Esophagus squamous epithelium (tissue), 4 donors: ENCODE results near the gene CSF1R.

Experiments used
- POLR2A ChIP-seq, 4 donors: fragments of 450-650 bp; IDR thresholded peaks; one replicate each; pipeline ENCODE4 v1.6.1; 2017; ENCODE audit warnings: antibody characterized with exemption in 4 of 4, mild to moderate bottlenecking in 4 of 4, moderate library complexity in 3 of 4
- TF ChIP-seq, protein P1 (sequence below), 6 experiments: fragments of 450-650 bp in 4 of 6; fragments of 200-600 bp in 2 of 6; sonication (generic) in 2 of 6; IDR thresholded peaks; one replicate each; pipeline ENCODE4 v1.5.1; 2016 to 2019; ENCODE audit warnings: antibody characterized with exemption in 6 of 6, mild to moderate bottlenecking in 4 of 6, moderate library complexity in 4 of 6

DNA sequence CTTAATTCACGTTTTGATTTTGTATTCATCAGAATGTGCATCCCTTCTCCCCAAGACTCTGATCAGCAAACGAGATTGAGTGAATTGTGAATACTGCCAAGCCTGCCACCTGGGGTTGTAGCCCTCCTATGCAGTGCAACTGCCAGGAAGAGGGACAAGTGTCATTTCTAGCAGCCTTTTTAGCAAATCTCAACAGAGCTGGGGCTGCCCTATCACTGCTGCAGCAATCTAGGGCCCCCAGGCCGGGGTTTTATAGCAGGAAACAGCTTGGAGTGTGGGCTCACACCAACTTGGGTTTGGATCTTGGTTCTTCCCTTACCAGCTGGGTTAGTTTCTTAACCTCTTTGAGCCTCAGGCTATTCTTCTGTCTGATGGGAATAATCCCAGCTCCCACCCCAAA, 4.0 kb downstream of the CSF1R start:
- TF ChIP-seq, protein P1, sequence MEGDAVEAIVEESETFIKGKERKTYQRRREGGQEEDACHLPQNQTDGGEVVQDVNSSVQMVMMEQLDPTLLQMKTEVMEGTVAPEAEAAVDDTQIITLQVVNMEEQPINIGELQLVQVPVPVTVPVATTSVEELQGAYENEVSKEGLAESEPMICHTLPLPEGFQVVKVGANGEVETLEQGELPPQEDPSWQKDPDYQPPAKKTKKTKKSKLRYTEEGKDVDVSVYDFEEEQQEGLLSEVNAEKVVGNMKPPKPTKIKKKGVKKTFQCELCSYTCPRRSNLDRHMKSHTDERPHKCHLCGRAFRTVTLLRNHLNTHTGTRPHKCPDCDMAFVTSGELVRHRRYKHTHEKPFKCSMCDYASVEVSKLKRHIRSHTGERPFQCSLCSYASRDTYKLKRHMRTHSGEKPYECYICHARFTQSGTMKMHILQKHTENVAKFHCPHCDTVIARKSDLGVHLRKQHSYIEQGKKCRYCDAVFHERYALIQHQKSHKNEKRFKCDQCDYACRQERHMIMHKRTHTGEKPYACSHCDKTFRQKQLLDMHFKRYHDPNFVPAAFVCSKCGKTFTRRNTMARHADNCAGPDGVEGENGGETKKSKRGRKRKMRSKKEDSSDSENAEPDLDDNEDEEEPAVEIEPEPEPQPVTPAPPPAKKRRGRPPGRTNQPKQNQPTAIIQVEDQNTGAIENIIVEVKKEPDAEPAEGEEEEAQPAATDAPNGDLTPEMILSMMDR (IDR thresholded peaks at IDR 0.05) = no peak
- no peak for TF ChIP-seq POLR2A (IDR thresholded peaks at IDR 0.05)
